GM12878 (cell line): ENCODE data around the gene SPDYA.

Experiments
- BRCA1 ChIP-seq: IDR thresholded peaks from 2 replicates; pipeline ENCODE4 v1.6.1; 2011; ENCODE audit warnings: low read depth, low read length, improper control_type of control experiment
- EZH2 ChIP-seq: IDR thresholded peaks from 2 replicates; pipeline ENCODE4 v1.6.1; 2012; ENCODE audit warnings: low read depth, mild to moderate bottlenecking, control low read depth, inconsistent platforms, low read length, borderline replicate concordance; ENCODE audit not compliant: control insufficient read depth
- JUNB ChIP-seq: IDR thresholded peaks from 2 replicates; pipeline ENCODE4 v1.6.1; 2016; ENCODE audit warnings: antibody characterized with exemption, mild to moderate bottlenecking
- MAX ChIP-seq: IDR thresholded peaks from 2 replicates; pipeline ENCODE4 v1.6.1; 2012; ENCODE audit warnings: low read depth, low read length, improper control_type of control experiment
- NRF1 ChIP-seq: conservative IDR thresholded peaks from 2 replicates; pipeline ENCODE4 v1.6.1; 2011; ENCODE audit warnings: mild to moderate bottlenecking, low read depth, low read length, improper control_type of control experiment
- POLR2AphosphoS2 ChIP-seq: IDR thresholded peaks from 2 replicates; pipeline ENCODE4 v1.6.1; 2011; ENCODE audit warnings: low read depth, mild to moderate bottlenecking, low read length, improper control_type of control experiment, moderate library complexity
- RAD21 ChIP-seq: IDR thresholded peaks from 2 replicates; pipeline ENCODE4 v1.6.1; 2011; ENCODE audit warnings: mild to moderate bottlenecking, low read depth, low read length, moderate library complexity; ENCODE audit not compliant: insufficient read depth
- SMAD1 ChIP-seq: fragments of 450-650 bp; IDR thresholded peaks from 2 replicates; pipeline ENCODE4 v1.6.1; 2018; ENCODE audit warnings: mild to moderate bottlenecking, low read depth; ENCODE audit not compliant: partially characterized antibody
- SP1 ChIP-seq: IDR thresholded peaks from one replicate; pipeline ENCODE4 v1.6.1; 2011; ENCODE audit warnings: low read depth, low read length
- TCF12 ChIP-seq: IDR thresholded peaks from 2 replicates; pipeline ENCODE4 v1.6.1; 2011; ENCODE audit warnings: low read depth, mild to moderate bottlenecking, low read length
- ZZZ3 ChIP-seq: IDR thresholded peaks from 2 replicates; pipeline ENCODE4 v1.6.1; 2011; ENCODE audit warnings: low read depth; ENCODE audit not compliant: control insufficient read depth, insufficient read length
- TF ChIP-seq, protein P1 (sequence below): IDR thresholded peaks from 2 replicates; pipeline ENCODE4 v1.6.1; 2011; ENCODE audit warnings: borderline replicate concordance, low read depth, mild to moderate bottlenecking, moderate library complexity, mixed read lengths, low read length; ENCODE audit not compliant: insufficient read depth; ENCODE audit errors: extremely low read length

GRCh38 chr2:28768422-28768821 lies 42.2 kb upstream of the SPDYA start:
- TF ChIP-seq RAD21 (no peak), TCF12 (no peak), ZZZ3 (no peak), NRF1 (no peak), SMAD1 (no peak), JUNB (no peak), SP1 (no peak), MAX (no peak), BRCA1 (no peak), EZH2 (no peak), POLR2AphosphoS2 (no peak)
- TF ChIP-seq, protein P1, sequence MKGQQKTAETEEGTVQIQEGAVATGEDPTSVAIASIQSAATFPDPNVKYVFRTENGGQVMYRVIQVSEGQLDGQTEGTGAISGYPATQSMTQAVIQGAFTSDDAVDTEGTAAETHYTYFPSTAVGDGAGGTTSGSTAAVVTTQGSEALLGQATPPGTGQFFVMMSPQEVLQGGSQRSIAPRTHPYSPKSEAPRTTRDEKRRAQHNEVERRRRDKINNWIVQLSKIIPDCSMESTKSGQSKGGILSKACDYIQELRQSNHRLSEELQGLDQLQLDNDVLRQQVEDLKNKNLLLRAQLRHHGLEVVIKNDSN: no peak
